ENCODE data around the gene ADAMTS5. TPM values are rescaled to one million over a fixed set of nuclear protein-coding genes. Genes with fewer than 3 reads are reported as not detected.

ADAMTS5 gene
- total RNA-seq, 4 donors from 2014 or later = 4.4 to 19.0 (median 14.0) TPM

GRCh38 chr21:26888256-26888655 lies 78.6 kb downstream of the ADAMTS5 start:
- Histone ChIP-seq H3K4me3 (no peak overlapping the region), H3K9me3 (no peaks in the 10 kb centered on the region), H3K36me3 (no peaks in the 10 kb centered on the region), H3K27me3 (no peaks in the 10 kb centered on the region), H3K27ac (no peak overlapping the region), H3K4me1 (no peaks in the 10 kb centered on the region)
- TF ChIP-seq POLR2A (IDR thresholded peaks at IDR 0.05) (no peak), CTCF (IDR thresholded peaks at IDR 0.05) (no peak)
- no peak for DNase-seq

GRCh38 chr21:26887251-26887650 lies 79.6 kb downstream of the ADAMTS5 start:
- Histone ChIP-seq H3K4me3 (no peak overlapping the region), H3K4me1 (no peaks in the 10 kb centered on the region), H3K36me3 (no peaks in the 10 kb centered on the region), H3K27ac (no peak overlapping the region), H3K27me3 (no peaks in the 10 kb centered on the region), H3K9me3 (no peaks in the 10 kb centered on the region)
- no peak for TF ChIP-seq POLR2A (IDR thresholded peaks at IDR 0.05)
- TF ChIP-seq CTCF (IDR thresholded peaks at IDR 0.05) = no peak
- DNase-seq = no peak

GRCh38 chr21:26884436-26884835 lies 82.5 kb downstream of the ADAMTS5 start:
- TF ChIP-seq POLR2A (IDR thresholded peaks at IDR 0.05) (no peak), CTCF (IDR thresholded peaks at IDR 0.05) (no peak)
- Histone ChIP-seq H3K27ac (no peak overlapping the region), H3K27me3 (no peaks in the 10 kb centered on the region), H3K4me1 (no peaks in the 10 kb centered on the region), H3K9me3 (no peaks in the 10 kb centered on the region), H3K4me3 (no peak overlapping the region), H3K36me3 (no peaks in the 10 kb centered on the region)
- DNase-seq = no peak

- no peak overlapping the region for H3K4me3 ChIP-seq
- H3K27me3 ChIP-seq = no peaks in the 10 kb centered on the region
- no peaks in the 10 kb centered on the region for H3K36me3 ChIP-seq
- H3K27ac ChIP-seq = no peak overlapping the region
- DNase-seq = no peak
- TF ChIP-seq POLR2A (IDR thresholded peaks at IDR 0.05) = no peak
- H3K9me3 ChIP-seq = no peaks in the 10 kb centered on the region
- H3K4me1 ChIP-seq = no peaks in the 10 kb centered on the region
Measured at GRCh38 chr21:26883768-26884167, 83.1 kb downstream of the ADAMTS5 start.

GRCh38 chr21:26881504-26882228 lies 85.2 kb downstream of the ADAMTS5 start:
- H3K27me3 ChIP-seq = no peaks in the 10 kb centered on the region
- TF ChIP-seq CTCF (IDR thresholded peaks at IDR 0.05) (no peak), POLR2A (IDR thresholded peaks at IDR 0.05) (no peak)
- no peak overlapping the region for H3K4me3 ChIP-seq
- no peaks in the 10 kb centered on the region for H3K36me3 ChIP-seq
- no peaks in the 10 kb centered on the region for H3K9me3 ChIP-seq
- no peak for DNase-seq
- H3K27ac ChIP-seq = no peak overlapping the region
- no peaks in the 10 kb centered on the region for H3K4me1 ChIP-seq

- no peaks in the 10 kb centered on the region for H3K36me3 ChIP-seq
- H3K9me3 ChIP-seq = no peaks in the 10 kb centered on the region
- H3K4me1 ChIP-seq = no peaks in the 10 kb centered on the region
- no peak overlapping the region for H3K4me3 ChIP-seq
- no peak for DNase-seq
- no peak overlapping the region for H3K27ac ChIP-seq
- TF ChIP-seq CTCF (IDR thresholded peaks at IDR 0.05) (no peak), POLR2A (IDR thresholded peaks at IDR 0.05) (no peak)
- no peaks in the 10 kb centered on the region for H3K27me3 ChIP-seq
Measured at GRCh38 chr21:26877018-26877417, 89.9 kb downstream of the ADAMTS5 start.

Data from Peyer's patch (tissue), 4 donors.